Fibroblast of lung (primary cell): Measurements from ENCODE around the gene PIM2. TPM values are rescaled to one million over a fixed set of nuclear protein-coding genes. Genes with fewer than 3 reads are reported as not detected.

Experiments used
- DNase-seq, 2 donors: peaks; one replicate each; pipeline versions ENCODE4 v3.0.0 to v3.0.0-alpha.2; 2010; ENCODE audit warnings: low read depth in 2 of 2
- H2AFZ ChIP-seq: 2 replicates; pipeline ENCODE4 v1.5.1; 2012; ENCODE audit warnings: low read length, control low read depth, inconsistent platforms
- H3K27ac ChIP-seq: 2 replicates; pipeline ENCODE4 v1.5.1; 2011; ENCODE audit warnings: low read length, control low read depth; ENCODE audit not compliant: insufficient read depth
- H3K27me3 ChIP-seq: 2 replicates; pipeline ENCODE4 v1.5.1; 2011; ENCODE audit warnings: mild to moderate bottlenecking, low read length; ENCODE audit not compliant: control insufficient read depth, insufficient read depth
- H3K36me3 ChIP-seq: 2 replicates; pipeline ENCODE4 v1.5.1; 2011; ENCODE audit warnings: low read length; ENCODE audit not compliant: control insufficient read depth, insufficient read depth
- H3K4me1 ChIP-seq: 2 replicates; pipeline ENCODE4 v1.5.1; 2011; ENCODE audit warnings: low read length; ENCODE audit not compliant: control insufficient read depth, insufficient read depth; ENCODE audit errors: extremely low read depth
- H3K4me2 ChIP-seq: 2 replicates; pipeline ENCODE4 v1.5.1; 2011; ENCODE audit warnings: low read length, control low read depth; ENCODE audit not compliant: insufficient read depth; ENCODE audit errors: extremely low read depth
- H3K4me3 ChIP-seq, 4 experiments: fragments of 200-600 bp in 1 of 4; sonication (generic) in 1 of 4; replicated peaks in 1 of 4; 2 replicates each; pipeline ENCODE4 v1.5.1; 2011 to 2016; ENCODE audit warnings: low read length in 4 of 4, low read depth in 3 of 4, mild to moderate bottlenecking in 3 of 4, control low read depth in 2 of 4, inconsistent platforms in 1 of 4, mixed read lengths in 1 of 4; ENCODE audit not compliant: insufficient read depth in 1 of 4; ENCODE audit errors: control extremely low read depth in 1 of 4
- H3K79me2 ChIP-seq: 2 replicates; pipeline ENCODE4 v1.5.1; 2012; ENCODE audit warnings: mild to moderate bottlenecking, low read length, inconsistent platforms; ENCODE audit not compliant: control insufficient read depth, insufficient read depth
- H3K9ac ChIP-seq: 2 replicates; pipeline ENCODE4 v1.5.1; 2011; ENCODE audit warnings: mild to moderate bottlenecking, low read length, control low read depth; ENCODE audit not compliant: insufficient read depth
- H3K9me3 ChIP-seq: 2 replicates; pipeline ENCODE4 v1.5.1; 2012; ENCODE audit warnings: low read depth, low read length; ENCODE audit not compliant: control insufficient read depth, insufficient read depth
- H4K20me1 ChIP-seq: 2 replicates; pipeline ENCODE4 v1.5.1; 2011; ENCODE audit warnings: low read length; ENCODE audit not compliant: control insufficient read depth, insufficient read depth; ENCODE audit errors: extremely low read depth
- CTCF ChIP-seq, 2 donors: IDR thresholded peaks in 1 of 2; conservative IDR thresholded peaks in 1 of 2; 1 replicate in 1 of 2; 2 replicates in 1 of 2; pipeline ENCODE4 v1.5.1; 2011 to 2012; ENCODE audit warnings: low read length in 2 of 2, control low read depth in 1 of 2, inconsistent platforms in 1 of 2, low read depth in 1 of 2, mild to moderate bottlenecking in 1 of 2
- EZH2 ChIP-seq: IDR thresholded peaks from 2 replicates; pipeline ENCODE4 v1.5.1; 2012; ENCODE audit warnings: low read length, control low read depth, mild to moderate bottlenecking; ENCODE audit errors: missing control alignments
- polyA plus RNA-seq, 2 donors: library from polyadenylated mRNA; depleted of rRNA in 1 of 2; stranded (reverse) in 1 of 2; unstranded in 1 of 2; fragments of >200 nt; gene quantifications; 2 replicates each; pipeline ENCODE4 v1.2.1, GENCODE V29; 2011 to 2012; ENCODE audit warnings: missing spikeins in 1 of 2
- total RNA-seq: library from RNA; depleted of rRNA; stranded (reverse); fragments of >200 nt; gene quantifications from 2 replicates; pipeline ENCODE4 v1.2.1, GENCODE V29; 2014

Gene PIM2
- total and polyA plus RNA-seq, 2 donors (not counting 1 experiment from before 2014, with no cell fraction given), result 3.1 to 3.7 TPM

DNA sequence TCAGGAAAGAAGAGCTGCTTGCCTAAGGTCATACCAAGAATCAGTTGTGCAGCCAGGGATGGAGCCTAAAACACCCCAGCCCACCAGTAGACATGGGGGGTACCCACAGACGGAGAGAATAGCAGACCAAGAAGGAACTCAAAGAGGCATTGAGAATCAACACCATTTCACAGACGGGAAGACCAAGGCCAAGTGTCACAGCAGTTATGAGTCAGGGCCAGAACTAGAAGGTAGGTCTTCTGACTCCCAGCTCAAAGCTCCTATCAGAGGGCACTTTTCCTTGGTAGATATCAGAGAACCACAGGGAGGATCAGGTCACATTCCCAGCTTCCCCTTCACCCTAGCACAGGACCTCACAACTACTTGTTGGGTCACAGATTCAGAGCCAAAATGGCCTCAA is 24.1 kb upstream of the PIM2 start:
- Histone ChIP-seq H3K27me3 (no peaks in the 10 kb centered on the region), H3K27ac (no peak overlapping the region), H4K20me1 (no peaks in the 10 kb centered on the region), H3K9me3 (no peaks in the 10 kb centered on the region), H3K36me3 (no peaks in the 10 kb centered on the region), H3K4me2 (no peak overlapping the region), H3K4me1 (no peaks in the 10 kb centered on the region), H3K9ac (no peak overlapping the region), H3K79me2 (peaks cover 13% of the 10 kb centered on the region), H2AFZ (no peak overlapping the region), H3K4me3 (no peak overlapping the region)
- no peak for TF ChIP-seq CTCF (conservative IDR thresholded peaks at IDR 0.05 in 1 of 2, IDR thresholded peaks at IDR 0.05 in 1 of 2; ENCODE audit: low read depth in 1 of 2, low read length in 2 of 2)
- TF ChIP-seq EZH2, result no peak
- DNase-seq, result no peak

DNA sequence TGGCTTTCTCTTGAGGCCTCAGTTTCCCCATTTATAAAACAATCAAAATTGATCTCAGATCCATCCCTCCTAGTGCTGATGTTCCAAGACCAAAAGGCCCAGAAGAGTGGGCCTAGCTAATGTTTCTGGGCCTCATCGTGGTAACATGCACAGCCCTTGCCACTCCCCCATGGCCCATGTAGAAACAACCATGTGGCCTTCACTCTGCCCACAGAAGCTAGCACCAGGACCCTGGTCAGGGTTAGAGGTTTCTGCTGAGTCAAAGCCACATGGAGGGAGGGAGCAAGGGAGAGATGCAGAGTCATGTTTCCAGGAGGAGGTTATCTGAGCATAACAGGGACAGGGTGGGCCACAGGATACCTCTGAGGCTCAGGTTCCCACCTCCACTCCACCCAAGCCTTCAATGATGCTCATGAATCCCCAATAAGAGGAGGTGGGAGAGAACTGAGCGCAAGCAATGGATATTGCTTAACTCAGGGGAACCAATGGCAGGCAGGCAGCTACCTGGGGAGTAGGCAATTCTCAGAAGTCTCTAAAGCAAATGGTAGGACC is 21.7 kb upstream of the PIM2 start:
- Histone ChIP-seq H3K79me2 (peaks cover 13% of the 10 kb centered on the region), H3K4me2 (no peak overlapping the region), H3K36me3 (no peaks in the 10 kb centered on the region), H3K27ac (no peak overlapping the region), H4K20me1 (no peaks in the 10 kb centered on the region), H3K4me1 (no peaks in the 10 kb centered on the region), H3K9me3 (no peaks in the 10 kb centered on the region), H3K27me3 (no peaks in the 10 kb centered on the region), H2AFZ (no peak overlapping the region), H3K4me3 (no peak overlapping the region), H3K9ac (no peak overlapping the region)
- TF ChIP-seq EZH2, result no peak
- TF ChIP-seq CTCF (conservative IDR thresholded peaks at IDR 0.05 in 1 of 2, IDR thresholded peaks at IDR 0.05 in 1 of 2; ENCODE audit: low read depth in 1 of 2, low read length in 2 of 2), result no peak
- DNase-seq, result no peak

- Histone ChIP-seq H3K4me3 (no peak overlapping the region), H3K4me1 (no peaks in the 10 kb centered on the region), H3K4me2 (no peak overlapping the region), H3K79me2 (peaks cover 10% of the 10 kb centered on the region), H3K36me3 (no peaks in the 10 kb centered on the region), H3K9me3 (no peaks in the 10 kb centered on the region), H3K27ac (no peak overlapping the region), H3K9ac (no peak overlapping the region), H2AFZ (no peak overlapping the region), H3K27me3 (no peaks in the 10 kb centered on the region), H4K20me1 (no peaks in the 10 kb centered on the region)
- no peak for DNase-seq
- TF ChIP-seq CTCF (conservative IDR thresholded peaks at IDR 0.05 in 1 of 2, IDR thresholded peaks at IDR 0.05 in 1 of 2; ENCODE audit: low read depth in 1 of 2, low read length in 2 of 2), result no peak
- TF ChIP-seq EZH2, result no peak
These were observed 20.9 kb upstream of the PIM2 start for GRCh38 chrX:48939524-48940228.
